ENCODE measurements around the gene UBE2D2.
"Not testable (repeated sequence)": the region's sequence is repeated elsewhere in the genome, so short reads cannot be mapped to it uniquely, and the experiment has no call there.

Gene UBE2D2

DNA sequence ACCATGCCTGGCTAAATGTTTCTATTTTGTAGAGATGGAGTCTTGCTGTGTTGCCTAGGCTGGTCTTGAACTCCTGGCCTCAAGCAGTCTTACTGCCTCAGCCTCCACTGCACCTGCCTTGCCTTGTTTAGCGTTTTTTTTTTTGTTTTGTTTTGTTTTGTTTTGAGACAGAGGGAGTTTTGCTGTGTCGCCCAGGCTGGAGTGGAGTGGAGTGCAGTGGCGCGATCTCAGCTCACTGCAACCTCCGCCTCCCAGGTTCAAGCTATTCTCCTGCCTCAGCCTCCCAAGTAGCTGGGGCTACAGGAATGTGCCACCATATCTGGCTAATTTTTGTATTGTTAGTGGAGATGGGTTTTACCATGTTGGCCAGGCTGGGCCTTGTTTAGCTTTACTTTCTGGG is 27.0 kb downstream of the UBE2D2 start:
- not testable (repeated sequence) for DNase-seq

DNA sequence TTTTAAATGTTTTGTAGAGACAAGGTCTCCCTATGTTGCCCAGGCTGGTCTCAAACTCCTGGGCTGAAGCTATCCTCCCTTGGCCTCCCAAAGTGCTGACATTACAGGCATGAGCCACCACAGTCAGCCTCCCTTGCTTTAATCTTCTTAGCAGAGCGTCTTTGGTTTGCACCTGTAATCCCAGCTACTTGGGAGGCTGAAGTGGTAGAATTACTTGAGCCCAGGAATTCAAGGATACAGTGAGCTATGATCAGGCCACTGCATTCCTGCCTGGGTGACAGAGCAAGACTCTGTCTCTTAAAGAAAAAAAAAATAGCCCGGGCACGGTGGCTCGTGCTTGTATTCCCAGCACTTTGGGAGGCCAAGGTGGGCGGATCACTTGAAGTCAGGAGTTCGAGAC is 27.8 kb downstream of the UBE2D2 start:
- no peak for DNase-seq

- DNase-seq = no peak
These were observed 31.1 kb downstream of the UBE2D2 start for GRCh38 chr5:139592289-139592688.

- DNase-seq = not testable (repeated sequence)
These were observed 31.9 kb downstream of the UBE2D2 start for GRCh38 chr5:139593076-139593475.

- DNase-seq = peak; percentile 71
These were observed 32.7 kb downstream of the UBE2D2 start for GRCh38 chr5:139593716-139594319.

GRCh38 chr5:139597134-139597533 is 36.0 kb downstream of the UBE2D2 start:
- DNase-seq = no peak

- DNase-seq = not testable (repeated sequence)
These were observed 37.4 kb downstream of the UBE2D2 start for GRCh38 chr5:139598601-139598965.

GRCh38 chr5:139600336-139600949 is 39.3 kb downstream of the UBE2D2 start:
- peak; percentile 55 for DNase-seq

GRCh38 chr5:139601429-139601828 is 40.3 kb downstream of the UBE2D2 start:
- no peak for DNase-seq

DNA sequence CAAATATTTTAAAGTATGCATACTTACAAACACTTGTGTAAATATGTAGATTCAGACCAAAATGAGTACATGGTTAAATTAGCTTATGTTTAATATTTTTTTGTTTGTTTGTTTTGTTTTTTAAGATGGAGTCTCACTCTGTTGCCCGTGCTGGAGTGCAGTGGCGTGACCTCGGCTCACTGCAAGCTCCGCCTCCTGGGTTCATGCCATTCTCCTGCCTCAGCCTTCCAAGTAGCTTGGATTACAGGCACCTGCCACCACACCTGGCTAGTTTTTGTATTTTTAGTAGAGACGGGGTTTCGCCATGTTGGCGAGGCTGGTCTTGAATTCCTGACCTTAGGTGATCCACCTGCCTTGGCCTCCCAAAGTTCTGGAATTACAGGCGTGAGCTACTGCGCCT is 40.8 kb downstream of the UBE2D2 start:
- not testable (repeated sequence) for DNase-seq

GRCh38 chr5:139605887-139606286 is 44.7 kb downstream of the UBE2D2 start:
- DNase-seq = no peak

- DNase-seq = no peak
These were observed 50.8 kb downstream of the UBE2D2 start for GRCh38 chr5:139611703-139612584.

DNA sequence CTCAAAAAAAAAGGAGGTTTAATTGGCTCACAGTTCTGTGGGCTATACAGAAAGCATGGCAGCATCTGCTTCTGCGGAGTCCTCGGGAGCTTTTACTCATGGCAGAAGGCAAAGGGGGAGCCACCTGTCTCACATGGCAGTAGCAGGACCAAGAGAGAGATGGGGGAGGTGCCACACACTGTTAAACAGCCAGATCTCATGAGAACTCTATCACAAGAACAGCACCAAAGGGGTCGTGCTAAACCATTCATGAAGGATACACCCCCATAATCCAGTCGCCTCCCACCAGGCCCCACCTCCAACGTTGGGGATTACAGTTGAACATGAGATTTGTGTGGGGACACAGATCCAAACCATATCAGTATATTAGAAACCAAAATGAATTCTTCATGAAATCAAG is 58.7 kb downstream of the UBE2D2 start:
- no peak for DNase-seq

DNA sequence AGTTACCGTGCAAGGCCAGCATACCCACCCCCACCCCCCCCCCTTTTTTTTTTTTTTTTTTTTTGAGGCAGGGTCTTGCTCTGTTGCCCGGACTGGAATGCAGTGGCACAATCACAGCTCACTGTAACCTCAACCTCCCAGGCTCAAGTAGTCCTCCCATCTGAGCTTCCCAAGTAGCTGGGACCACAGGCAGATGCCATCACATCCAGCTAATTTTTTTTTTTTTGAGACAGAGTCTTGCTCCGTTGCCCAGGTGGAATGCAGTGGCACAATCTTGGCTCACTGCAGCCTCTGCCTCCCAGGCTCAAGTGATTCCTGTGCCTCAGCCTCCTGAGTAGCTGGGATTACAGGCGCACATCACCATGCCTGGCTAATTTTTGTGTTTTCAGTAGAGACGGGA is 64.3 kb downstream of the UBE2D2 start:
- not testable (repeated sequence) for DNase-seq

- DNase-seq = no peak
These were observed 69.7 kb downstream of the UBE2D2 start for GRCh38 chr5:139630855-139631254.

DNA sequence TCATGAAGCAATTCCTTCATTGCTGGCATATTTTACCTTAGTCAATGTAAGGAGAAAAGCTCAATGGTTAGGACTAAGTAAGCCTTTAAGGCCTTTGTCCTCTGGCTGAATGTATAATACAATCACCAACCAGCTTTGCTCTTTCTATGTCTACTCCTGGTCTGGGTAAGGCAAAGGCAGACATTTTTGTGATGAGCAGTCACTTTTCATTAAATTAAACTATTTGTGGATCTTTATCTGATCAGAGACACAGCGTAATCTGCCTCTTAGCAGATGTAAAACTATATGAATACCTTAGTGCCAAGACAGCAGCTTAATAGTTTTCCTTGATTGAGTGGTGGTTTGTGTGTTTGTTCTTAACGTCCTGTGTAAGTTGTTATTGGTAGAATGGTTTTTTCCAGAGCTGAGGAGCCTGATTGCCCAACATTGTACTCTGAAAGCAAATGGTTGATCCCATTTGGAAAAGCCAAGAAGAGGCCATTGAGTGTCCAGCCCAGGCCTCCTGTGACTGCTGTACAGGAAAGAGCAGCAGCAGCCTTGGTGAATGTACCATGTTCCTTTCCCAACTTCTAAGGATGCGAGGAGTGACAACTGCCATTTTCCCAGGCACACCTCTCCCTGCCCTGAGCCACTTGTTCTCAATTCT is 70.5 kb downstream of the UBE2D2 start:
- DNase-seq = no peak

DNA sequence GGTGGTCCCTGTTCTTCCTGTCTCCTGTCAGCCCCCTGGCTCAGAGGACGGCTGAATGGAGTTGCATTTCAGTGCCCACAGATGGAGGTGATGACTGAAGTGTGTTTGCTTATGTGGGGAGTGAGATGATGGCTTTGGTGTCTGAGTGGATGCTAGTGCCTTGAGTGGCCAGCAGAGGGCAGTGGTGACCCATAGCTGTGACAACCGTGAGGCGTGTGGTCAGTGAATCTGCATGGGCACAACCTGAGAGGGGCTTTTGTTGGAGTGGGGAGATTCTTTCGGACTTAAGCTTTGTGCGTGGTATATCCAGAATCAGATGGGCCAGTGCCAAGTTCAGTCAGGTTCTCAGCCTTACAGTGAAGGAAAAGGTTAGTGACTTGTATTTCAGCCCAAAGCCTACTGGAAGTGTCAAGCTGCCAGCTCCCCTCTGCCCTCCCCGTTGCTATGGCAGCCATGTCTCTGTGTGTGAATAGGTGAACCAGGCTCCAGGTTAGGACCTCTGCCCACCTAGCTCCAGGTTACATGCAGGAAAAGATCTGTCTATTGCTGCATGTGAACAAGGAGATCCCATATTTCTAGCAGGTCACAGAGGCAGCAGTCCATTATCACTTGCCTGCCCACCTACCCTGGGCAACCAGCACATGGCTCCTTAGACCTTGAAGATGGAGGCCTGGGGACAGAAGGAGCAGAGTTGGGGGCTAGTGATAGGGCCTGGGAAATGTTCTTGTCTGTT is 72.3 kb downstream of the UBE2D2 start:
- peak; percentile 71 for DNase-seq

- no peak for DNase-seq
These were observed 72.8 kb downstream of the UBE2D2 start for GRCh38 chr5:139634028-139634325.

- DNase-seq = no peak
These were observed 73.4 kb downstream of the UBE2D2 start for GRCh38 chr5:139634541-139634940.

GRCh38 chr5:139635191-139635590 is 74.1 kb downstream of the UBE2D2 start:
- no peak for DNase-seq

- DNase-seq = peak; percentile 90
These were observed 74.6 kb downstream of the UBE2D2 start for GRCh38 chr5:139635606-139636206.

DNA sequence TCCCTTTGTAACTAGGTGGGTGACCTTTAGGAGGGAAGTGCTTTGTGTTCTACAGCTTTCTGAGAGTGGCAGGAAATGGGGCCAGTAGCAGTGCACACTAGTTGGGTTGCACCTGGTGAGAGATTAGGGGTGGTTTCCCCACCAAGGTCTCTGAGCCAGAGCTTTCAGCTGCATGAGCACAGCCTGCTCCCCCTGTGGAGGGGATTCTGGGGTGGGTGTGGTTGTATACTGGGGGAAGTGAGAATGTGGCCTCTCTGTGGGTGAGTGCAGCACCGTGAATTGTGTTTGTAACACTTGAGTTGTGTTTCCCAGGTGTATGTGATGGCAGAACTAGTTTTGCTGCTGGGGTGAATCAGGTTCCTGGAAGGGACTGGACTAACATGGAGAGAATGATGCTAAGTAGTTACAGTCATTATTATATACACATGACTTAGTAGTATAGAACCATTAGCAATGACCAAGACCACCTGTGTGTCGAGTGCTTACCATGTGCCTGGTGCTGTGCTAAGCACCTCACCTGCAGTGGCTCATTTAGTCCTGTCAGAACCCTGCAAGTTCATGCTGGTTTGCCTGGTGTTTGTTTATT is 75.2 kb downstream of the UBE2D2 start:
- no peak for DNase-seq
